ENCODE data around the gene MUC5AC. TPM values are rescaled to one million over a fixed set of nuclear protein-coding genes. Genes with fewer than 3 reads are reported as not detected.
A peak's percentile ranks its signal among the peaks of the same experiment; 100 is the strongest.

The MUC5AC gene
- total and polyA plus RNA-seq, 2 of the 13 experiments (the other 11 are each of a cell fraction or from before 2014, with no cell fraction given), result under 0.01 TPM; not detected in 1

GRCh38 chr11:1219834-1220815, 62.4 kb downstream of the MUC5AC start (continued):
- TF ChIP-seq ZNF512B (CRISPR knock-in tag; IDR thresholded peaks at IDR 0.05; ENCODE audit: borderline replicate concordance) (no peak), MYC (CRISPR knock-in tag; IDR thresholded peaks at IDR 0.05; ENCODE audit: borderline replicate concordance) (peak; percentile 54; the same call in 1 of the 2 replicates), PCBP2 (optimal IDR thresholded peaks at IDR 0.05; ENCODE audit: low read depth, low read length, poor library complexity, severe bottlenecking) (no peak), DMAP1 (CRISPR knock-in tag; IDR thresholded peaks at IDR 0.05) (no peak), ZNF331 (CRISPR knock-in tag; IDR thresholded peaks at IDR 0.05) (peak; percentile 77), HNF4A (CRISPR knock-in tag; IDR thresholded peaks at IDR 0.05) (peak; percentile 85), SIX1 (CRISPR knock-in tag; IDR thresholded peaks at IDR 0.05; ENCODE audit: borderline replicate concordance) (0 out of 2 replicates have a peak, but pooled peaks have one; percentile 37), NFKBIZ (CRISPR knock-in tag; IDR thresholded peaks at IDR 0.05) (peak; percentile 83; the same call in 1 of the 2 replicates), ZNF253 (CRISPR knock-in tag; IDR thresholded peaks at IDR 0.05; ENCODE audit: borderline replicate concordance) (peak; percentile 92; the same call in 1 of the 2 replicates), CCAR2 (optimal IDR thresholded peaks at IDR 0.05; ENCODE audit: low read depth, low read length) (no peak), ZNF841 (CRISPR knock-in tag; IDR thresholded peaks at IDR 0.05; ENCODE audit: borderline replicate concordance) (no peak), FOXM1 (CRISPR knock-in tag; IDR thresholded peaks at IDR 0.05) (no peak), SRSF1 (optimal IDR thresholded peaks at IDR 0.05; ENCODE audit: low read depth, low read length) (no peak), XRCC5 (optimal IDR thresholded peaks at IDR 0.05; ENCODE audit: low read length) (no peak), NRL (CRISPR knock-in tag; IDR thresholded peaks at IDR 0.05; ENCODE audit: borderline replicate concordance) (peak; percentile 79; the same call in 1 of the 2 replicates), ZBTB42 (CRISPR knock-in tag; IDR thresholded peaks at IDR 0.05) (0 out of 2 replicates have a peak, but pooled peaks have one; percentile 26), SOX13 (IDR thresholded peaks at IDR 0.05) (peak; percentile 80; the same call in 1 of the 2 replicates), SOX13 (CRISPR knock-in tag; conservative IDR thresholded peaks at IDR 0.05 in 1 of 2, IDR thresholded peaks at IDR 0.05 in 1 of 2) (peak in 1 of 2 experiments; percentile 88; a peak in 2 of 4 replicates), ZIK1 (CRISPR knock-in tag; IDR thresholded peaks at IDR 0.05; ENCODE audit: borderline replicate concordance, low read depth) (0 out of 2 replicates have a peak, but pooled peaks have one; percentile 49), TCF12 (IDR thresholded peaks at IDR 0.05) (no peak), TCF12 (CRISPR knock-in tag; IDR thresholded peaks at IDR 0.05) (peak; percentile 95)
- TF ChIP-seq, protein P1, sequence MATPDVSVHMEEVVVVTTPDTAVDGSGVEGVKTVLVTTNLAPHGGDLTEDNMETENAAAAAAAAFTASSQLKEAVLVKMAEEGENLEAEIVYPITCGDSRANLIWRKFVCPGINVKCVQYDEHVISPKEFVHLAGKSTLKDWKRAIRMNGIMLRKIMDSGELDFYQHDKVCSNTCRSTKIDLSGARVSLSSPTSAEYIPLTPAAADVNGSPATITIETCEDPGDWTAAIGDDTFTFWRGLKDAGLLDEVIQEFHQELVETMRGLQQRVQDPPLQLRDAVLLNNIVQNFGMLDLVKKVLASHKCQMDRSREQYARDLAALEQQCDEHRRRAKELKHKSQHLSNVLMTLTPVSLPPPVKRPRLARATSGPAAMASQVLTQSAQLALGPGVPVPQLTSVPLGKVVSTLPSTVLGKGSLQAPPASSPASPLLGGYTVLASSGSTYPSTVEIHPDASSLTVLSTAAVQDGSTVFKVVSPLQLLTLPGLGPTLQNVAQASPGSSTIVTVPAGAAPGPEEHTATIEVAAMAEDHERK (CRISPR knock-in tag; IDR thresholded peaks at IDR 0.05; ENCODE audit: low read depth), result no peak
- TF ChIP-seq, protein P2, sequence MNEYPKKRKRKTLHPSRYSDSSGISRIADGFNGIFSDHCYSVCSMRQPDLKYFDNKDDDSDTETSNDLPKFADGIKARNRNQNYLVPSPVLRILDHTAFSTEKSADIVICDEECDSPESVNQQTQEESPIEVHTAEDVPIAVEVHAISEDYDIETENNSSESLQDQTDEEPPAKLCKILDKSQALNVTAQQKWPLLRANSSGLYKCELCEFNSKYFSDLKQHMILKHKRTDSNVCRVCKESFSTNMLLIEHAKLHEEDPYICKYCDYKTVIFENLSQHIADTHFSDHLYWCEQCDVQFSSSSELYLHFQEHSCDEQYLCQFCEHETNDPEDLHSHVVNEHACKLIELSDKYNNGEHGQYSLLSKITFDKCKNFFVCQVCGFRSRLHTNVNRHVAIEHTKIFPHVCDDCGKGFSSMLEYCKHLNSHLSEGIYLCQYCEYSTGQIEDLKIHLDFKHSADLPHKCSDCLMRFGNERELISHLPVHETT (CRISPR knock-in tag; conservative IDR thresholded peaks at IDR 0.05), result peak; percentile 65; the same call in 1 of the 2 replicates

Measured in HepG2 (cell line).